Epidermal melanocyte (primary cell): ENCODE data around the gene HSH2D.
"Not testable (repeated sequence)": the region's sequence is repeated elsewhere in the genome, so short reads cannot be mapped to it uniquely, and the experiment has no call there.

ENCODE experiments used
- DNase-seq: peaks from one replicate; pipeline ENCODE4 v3.0.0; 2011; ENCODE audit warnings: low spot score; ENCODE audit not compliant: insufficient read length

The HSH2D gene, protein sequence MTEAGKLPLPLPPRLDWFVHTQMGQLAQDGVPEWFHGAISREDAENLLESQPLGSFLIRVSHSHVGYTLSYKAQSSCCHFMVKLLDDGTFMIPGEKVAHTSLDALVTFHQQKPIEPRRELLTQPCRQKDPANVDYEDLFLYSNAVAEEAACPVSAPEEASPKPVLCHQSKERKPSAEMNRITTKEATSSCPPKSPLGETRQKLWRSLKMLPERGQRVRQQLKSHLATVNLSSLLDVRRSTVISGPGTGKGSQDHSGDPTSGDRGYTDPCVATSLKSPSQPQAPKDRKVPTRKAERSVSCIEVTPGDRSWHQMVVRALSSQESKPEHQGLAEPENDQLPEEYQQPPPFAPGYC

DNA sequence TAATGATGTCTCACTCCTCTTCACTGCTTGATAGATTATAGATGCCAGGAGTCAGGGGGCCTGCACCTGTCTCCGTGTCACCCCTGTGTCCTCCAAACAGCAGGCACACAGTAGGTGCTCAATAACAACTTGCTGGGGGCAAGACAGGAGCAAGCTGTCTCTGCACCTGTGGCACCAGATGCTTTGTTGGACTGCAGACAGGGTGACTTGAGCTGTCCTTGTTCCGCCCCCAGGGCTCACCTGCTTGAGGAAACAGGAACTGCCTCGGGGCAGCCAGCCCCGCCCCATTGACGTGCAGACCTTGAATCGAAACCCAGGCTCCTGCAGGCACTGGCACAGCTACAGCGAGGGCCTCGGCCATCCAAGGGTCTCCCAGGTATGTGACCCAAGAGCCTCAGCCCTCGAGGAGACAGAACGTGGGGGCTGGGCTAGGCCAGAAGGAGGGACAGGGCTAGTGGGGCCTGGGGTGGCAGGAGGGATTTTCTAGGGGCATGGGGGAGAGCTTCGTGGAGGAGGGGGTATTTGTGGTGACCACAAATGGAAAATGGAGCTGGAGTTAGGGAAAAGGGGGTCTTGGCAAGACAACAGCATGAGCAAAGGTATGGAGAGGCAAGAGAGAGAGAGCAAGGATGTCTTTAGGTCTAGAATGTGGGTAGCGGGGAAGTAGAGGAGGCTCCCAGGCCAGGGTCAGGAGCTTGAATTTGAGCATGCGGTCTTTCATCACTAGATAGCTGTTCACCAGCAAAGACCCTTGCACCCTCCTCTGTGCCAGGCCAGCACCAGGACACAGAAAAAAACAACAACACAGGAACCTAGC is at the start of gene HSH2D:
Gene HSH2D, plus strand, starts transcription at position 287 of the 817 bp plus-strand sequence. CDS start 5,066 bp downstream, outside the sequence.
- DNase-seq: no peak

DNA sequence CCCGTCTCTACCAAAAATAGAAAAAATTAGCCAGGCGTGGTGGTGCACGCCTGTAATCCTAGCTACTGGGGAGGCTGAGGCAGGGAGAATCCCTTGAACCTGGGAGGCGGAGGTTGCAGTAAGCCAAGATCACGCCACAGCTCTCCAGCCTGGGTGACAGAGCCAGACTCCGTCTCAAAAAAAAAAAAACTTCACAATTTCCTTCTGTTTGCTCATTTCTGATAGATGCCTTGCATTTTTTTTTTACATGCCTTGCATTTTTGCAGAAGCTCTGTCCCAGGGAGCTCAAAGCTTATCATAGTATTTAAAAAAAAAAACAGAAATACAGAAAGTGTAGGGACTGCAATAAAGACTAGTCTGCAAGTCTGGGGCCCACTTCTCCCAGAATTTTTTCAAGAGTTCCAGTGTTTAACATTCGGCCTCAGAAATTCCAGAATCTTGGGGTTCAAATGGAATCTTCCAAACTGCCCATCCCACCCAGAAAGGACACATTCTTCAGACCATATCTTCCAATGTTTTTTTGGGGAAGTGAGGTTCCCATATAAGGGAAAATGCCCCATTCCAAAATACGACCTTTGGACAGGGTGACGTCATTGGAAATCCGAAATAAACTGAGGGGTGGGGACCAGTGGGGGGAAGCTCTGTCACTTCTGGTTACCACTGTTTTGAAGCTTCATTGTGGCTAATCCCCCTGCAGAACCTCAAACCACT is 49.0 kb upstream of the HSH2D start:
- DNase-seq: no peak

DNA sequence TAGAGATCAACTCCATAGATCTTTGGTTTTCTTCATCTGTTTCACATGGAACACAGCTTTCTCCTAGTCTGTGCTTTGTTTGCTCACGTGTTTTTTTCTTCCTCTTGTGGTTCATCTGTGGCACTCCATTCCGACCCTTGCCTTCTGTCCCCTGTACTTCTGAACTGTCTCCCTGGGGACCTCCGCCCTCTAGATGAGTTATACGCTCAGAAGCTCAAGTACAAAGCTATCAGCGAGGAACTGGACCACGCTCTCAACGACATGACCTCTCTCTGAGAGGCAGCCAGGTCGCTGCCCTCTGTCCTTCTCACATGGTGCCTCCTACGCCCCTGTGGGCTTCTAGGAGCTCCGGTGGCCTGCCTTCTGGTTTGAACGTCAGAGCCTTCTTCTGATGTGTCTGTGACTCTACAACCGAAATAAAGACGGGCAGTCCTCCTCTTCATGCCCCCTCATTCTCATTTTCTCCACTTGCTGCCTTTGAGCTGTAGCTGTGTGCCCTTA is 48.4 kb upstream of the HSH2D start:
- no peak for DNase-seq

DNA sequence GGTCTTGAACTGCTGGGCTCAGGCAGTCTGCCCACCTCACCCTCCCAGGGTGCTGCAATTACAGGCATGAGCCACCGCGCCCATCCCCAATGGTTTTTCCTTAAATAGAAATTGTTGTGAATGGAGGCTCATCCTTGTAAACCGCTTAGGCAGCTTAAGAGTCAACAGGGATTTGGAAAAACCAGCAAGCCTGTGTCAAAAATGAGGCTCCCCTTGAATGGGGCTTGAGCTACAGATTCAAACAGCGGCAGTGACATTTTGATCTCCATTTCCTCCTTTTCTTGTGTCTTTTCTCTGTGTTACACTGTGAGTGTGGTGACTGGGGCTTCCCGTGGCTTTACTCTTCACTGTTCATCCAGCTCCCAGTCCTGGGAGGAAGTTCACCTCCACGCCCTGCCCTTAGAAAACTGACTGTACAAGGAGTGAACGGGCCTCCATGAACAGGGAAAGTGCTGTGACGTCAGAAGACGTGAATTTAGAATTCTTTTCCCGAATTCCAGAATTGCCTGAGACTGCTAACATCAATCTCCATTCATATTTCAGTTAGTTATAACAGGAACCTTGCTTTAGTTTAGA is 47.1 kb upstream of the HSH2D start:
- DNase-seq: no peak

DNA sequence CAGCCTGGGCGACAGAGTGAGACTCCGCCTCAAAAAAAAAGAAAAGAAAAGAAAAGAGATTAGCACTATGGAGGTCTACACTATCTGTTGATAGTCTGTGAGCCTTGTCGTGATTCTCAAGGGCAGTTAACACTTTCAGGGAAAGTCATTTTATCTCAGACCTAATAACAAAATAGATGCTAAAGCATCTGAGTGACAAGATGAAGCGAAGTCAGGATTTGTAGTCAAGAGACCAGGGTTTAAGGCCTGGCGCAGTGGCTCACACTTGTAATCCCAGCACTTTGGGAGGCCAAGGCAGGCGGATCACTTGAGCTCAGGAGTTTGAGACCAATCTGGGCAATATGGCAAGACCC is 45.1 kb upstream of the HSH2D start:
- DNase-seq: no peak

DNA sequence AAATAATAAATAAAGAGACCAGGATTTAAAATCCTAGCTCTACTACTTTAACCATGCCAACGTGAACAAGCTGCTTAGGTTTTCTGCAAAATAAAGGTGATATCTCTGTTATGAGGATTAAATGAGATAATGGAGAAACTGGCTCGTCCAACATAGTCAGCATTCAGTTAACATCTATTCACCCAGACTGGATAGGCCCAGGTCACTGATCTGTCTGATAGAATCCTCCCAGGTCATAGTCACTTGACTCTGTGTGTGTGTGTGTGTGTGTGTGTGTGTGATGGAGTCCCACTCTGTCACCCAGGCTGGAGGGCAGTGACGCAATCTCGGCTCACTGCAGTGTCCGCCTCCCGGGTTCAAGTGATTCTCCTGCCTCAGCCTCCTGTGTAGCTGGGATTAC is 44.7 kb upstream of the HSH2D start:
- no peak for DNase-seq

DNA sequence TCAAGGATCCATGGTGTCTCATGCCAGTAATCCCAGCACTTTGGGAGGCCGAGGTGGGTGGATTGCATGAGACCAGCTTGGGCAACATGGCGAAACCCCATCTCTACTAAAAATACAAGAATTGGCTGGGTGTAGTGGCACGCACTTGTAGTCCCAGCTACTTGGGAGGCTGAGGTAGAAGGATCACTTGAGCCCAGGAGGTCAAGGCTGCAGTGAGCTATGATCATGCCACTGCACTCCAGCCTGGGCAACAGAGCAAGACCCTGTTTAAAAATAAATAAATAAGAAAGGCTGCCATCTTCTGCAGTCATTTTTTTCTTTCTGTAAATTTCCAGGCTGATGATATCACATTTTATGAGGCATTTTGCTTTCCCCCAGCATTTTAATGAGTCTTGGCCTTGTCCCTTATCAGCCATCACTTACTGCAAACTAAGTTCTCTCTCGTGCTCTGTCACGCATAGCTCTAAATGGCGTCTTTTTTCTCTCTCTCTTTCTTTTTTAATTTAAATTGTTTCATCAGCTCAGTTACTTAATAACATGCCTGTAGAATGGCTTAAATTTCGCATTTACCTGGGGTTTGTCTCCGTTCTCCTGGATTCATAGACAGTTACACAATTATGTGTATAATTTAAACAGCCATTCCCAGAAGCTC is 44.0 kb upstream of the HSH2D start:
- not testable (repeated sequence) for DNase-seq

DNA sequence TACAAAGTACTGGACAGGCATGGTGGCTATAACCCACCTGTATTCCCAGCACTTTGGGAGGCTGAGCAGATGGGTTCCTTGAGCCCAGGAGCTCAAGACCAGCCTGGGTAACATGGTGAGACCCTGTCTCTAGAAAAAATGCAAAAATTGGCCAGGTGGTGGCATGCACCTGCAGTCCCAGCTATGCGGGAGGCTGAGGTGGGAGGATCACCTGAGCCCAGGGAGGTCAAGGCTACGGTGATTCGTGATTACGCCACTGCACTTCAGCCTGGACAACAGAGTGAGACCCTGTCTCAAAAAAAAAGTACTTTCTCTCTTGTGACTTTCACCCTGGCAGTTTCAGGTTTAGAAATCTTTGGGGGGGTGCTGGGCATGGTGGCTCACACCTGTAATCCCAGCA is 43.0 kb upstream of the HSH2D start:
- no peak for DNase-seq

DNA sequence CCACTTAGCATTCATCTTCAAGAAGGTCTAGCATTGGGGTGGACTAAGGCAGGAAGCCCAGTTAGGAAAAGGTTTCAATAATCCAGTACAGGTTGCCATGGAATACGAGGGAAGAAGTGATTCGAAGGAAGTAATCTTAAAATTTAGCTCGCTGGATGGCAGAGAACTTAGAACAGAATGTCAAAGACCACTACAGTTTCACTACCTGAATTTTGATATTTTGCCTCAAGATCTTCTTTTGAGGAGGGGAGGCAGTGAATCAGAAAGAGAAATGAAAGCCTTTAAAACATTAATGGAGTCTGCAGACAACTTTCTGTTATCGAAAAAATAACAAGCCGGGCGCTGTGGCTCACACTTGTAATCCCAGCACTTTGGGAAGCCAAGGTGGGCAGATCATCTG is 38.8 kb upstream of the HSH2D start:
- DNase-seq: no peak

DNA sequence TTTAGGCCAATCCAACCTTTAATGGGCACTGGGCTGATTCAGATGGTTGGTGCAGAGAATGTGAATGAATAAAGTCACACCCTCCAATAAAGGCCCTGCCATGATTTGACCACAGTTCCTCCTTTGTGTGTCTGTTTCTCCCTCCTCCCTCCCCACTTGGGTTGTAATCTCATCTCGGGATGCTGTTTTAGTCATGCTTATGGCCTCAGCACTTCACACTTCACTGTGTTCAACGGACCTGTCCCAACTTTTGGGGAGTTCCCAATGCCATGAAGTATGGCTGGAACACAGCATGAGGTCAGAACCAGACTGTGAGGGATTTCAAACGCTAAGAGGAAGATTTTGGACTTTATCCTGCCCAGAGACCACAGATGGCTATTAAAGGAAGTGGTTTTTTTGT is 37.4 kb upstream of the HSH2D start:
- peak; percentile 67 for DNase-seq

DNA sequence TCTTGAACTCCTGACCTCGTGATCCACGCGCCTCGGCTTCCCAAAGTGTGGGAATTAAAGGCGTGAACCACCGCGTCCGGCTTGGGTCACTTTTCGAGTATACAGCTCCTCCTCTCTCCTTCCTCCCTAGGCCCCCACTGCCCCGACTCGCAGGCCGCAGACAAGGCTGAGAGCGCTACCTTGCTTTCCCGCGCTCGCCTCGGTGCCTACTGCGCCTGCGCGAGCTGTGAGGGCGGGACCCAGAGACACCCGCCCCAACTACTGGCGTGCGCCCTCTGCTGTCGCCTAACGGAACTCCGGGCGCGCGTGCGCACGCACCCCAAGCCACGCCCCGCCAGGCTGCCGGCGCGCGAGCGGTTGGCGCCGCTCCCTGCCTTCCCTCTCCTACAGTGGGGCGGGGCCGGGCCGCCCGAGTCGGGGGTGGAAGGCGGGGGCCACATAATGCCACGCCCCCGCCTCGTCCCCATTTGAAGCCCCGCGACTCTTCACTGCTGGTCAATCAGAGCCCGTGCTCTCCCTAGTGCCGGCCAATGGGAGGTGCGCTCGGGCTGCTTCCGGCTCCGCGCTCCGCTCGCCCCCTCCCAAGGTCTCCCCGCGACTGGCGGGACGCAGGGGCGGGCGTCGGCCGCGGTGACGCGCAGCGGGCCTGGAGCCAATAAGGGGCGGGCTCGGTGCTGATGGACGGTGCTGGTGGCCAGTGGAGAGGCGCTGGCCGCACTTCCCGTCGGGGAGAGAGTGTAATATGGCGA is 32.2 kb upstream of the HSH2D start, which contains the start of gene RAB8A:
Gene RAB8A, plus strand, starts transcription at position 730 of the 749 bp plus-strand sequence. Its CDS starts 13 bp downstream, at position 743.
- DNase-seq: peak; percentile 98

DNA sequence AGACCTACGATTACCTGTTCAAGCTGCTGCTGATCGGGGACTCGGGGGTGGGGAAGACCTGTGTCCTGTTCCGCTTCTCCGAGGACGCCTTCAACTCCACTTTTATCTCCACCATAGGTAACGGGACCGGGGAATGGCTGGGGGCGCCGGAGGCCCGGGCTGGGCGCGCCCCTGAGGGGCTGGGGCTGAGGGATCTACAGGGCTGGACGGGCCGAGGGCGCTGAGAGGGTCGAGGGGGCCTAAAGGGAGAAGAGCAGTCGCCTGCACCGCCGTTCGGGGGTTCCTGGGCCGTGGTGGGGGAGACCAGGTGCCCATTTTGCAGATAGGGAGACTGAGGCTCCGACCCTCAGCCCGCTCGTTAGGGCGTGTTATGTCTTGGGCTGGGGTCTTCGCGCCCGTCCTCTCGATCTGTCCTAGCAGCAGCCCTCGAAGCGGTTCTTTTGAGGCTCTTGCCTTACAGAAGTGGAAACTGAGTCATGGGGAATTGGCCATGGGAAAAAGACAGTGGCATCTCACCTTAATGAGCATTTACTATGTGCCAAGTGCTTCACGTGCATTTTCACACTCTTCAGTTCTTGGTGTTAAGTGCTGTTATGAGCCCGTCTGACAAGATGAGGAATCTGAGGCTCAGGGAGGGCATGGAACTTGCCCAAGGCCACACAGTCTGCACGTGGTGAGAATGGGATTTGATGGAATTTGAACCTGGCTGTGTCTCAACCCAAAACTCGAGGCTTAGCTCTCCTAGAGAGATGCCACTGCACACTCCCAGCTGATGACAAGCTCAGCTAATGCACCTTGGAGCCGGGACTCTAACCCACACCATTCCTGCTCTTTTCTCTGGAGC is 31.4 kb upstream of the HSH2D start:
- DNase-seq: no peak

DNA sequence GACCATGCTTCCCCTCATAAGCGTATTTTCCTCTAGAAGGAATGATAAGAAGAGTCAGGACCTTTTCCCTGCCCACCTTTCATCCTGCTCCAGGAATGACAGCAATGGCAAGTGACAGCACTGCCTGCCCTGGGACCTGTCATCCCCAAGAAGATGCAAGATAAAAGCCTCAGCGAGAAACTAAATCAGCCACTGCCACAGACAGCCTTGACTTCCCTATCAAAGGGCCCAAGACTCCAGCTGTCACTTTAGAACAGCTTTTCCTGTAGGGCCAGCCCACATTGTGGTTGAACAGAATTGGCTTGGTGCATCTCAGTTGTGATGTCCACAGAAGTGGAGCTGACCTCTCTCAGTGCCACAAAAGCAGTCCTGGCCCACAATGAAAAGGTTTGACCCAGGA is 30.7 kb upstream of the HSH2D start:
- DNase-seq: no peak

DNA sequence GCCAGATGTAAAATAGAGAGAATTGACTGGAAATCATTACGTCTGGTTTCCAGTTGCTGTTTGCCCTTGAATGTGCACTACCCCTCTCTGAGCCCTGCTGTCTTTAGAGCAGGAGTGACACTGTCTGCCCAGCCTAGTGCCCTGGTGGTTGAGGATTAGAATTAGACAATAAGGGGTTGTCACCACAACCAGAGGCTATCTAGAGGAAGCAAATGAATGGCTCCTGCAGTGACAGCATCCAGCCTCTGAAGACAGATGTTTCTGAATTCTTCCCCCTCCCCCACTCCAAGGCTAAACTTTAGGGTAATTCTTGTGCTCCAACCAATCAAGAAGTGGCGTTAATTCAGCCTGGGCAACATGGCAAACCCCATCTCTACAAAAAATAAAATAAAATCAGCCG is 29.8 kb upstream of the HSH2D start:
- no peak for DNase-seq

DNA sequence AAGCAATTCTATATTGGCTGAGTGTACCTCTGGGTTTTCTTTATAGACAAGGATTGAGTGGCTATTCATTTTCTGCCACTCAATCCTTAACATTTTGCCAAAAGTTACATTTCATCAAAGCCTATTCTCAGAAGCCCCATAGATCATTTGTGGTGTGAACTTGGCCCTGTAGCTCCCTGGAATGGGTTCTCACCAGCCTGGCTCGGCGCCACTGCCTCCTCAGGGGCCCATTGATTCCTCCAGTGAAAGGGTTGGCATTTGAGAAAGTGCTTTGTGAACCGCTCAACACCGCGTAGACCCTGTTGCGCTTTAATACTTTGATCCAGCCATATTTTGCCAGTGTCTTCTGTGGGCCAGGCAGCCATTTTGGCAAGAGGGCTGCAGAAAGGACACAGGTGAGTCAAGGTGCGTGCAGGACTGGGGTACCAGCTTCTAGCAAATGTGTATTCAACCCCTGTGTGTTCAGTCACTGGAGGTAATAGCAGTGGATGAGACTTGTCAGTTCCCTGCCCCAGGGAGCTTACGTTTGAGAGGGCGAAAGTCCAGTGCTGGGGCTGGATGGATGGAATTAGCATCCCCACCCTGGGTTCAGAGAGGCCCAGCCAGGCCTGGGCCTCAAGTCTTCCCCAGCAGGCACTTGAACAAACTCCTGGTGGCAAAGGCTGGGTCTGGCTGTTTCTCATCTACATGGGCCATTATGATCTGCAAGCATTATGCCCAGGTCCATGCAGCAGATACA is 28.0 kb upstream of the HSH2D start:
- peak; percentile 27 for DNase-seq

DNA sequence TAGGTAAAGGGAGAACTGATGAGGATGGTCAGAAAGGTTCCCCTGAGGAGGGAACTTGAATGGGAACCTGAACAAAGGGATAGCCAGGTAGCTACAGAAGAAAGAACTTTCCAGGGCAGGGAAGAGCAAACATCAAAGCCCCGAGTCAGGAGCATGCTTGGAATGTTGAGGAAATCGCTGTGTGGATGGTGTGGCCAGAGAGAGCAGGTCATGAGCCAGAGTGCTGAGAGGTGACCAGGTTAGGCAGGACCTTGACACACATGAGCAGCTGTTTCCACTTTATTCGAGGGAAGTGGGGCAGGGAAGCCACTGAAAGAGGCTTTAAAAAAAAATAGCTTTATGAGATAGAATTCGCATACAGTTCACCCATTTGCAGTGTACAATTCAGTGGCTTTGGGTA is 27.4 kb upstream of the HSH2D start:
- DNase-seq: no peak

DNA sequence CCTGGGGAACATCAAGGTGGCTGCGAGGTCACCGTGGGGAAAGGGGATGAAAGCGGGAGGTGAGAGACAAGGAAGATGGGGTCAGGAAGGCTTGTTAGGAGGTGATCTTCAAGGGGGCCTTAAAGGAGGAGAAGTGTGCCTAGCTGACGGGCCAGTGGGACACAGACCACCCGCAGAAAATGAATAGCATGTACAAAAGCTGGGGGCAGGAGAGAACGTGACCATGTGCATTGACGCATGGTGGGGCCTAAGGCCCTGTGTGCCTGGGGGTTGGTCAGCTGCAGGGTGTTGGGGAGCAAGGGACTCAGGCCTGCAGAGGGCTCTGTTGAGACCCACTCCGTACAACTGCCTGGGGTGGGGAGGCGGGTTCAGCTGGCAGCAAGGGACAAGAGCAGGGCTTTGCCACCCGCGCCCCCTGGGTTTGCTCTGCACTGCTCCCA is 25.9 kb upstream of the HSH2D start:
- DNase-seq: no peak

DNA sequence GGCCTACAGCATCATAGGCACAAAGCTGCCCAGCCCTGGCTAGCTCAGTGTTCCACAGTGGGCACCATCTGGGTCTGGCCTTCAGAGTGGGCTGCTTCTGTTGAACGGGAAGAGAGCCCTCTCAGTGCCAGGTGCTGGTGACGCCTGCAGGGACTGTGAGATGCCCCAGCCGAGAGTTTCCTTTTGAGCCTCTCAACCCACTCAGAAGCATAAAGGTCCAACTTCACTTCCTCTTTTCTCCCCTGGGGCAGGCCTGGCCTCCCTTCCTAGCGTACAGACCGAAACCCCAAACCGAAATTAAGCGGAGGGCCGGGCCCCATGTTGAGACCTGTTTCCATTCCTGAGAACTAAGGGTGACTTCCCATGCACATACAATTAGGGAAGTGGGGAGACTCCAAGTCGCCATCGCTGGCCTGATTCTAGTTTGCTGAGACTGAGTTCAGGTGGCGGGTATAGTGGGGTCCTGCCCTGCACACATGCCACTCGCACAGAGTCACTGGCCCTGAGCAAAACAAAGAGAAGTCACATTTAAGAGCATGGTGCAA is 24.9 kb upstream of the HSH2D start:
- no peak for DNase-seq
